Measurements from ENCODE around the gene IL17F. TPM values are rescaled to one million over a fixed set of nuclear protein-coding genes. Genes with fewer than 3 reads are reported as not detected.

Gene IL17F
- total and polyA plus RNA-seq, 8 donors = not detected

DNA sequence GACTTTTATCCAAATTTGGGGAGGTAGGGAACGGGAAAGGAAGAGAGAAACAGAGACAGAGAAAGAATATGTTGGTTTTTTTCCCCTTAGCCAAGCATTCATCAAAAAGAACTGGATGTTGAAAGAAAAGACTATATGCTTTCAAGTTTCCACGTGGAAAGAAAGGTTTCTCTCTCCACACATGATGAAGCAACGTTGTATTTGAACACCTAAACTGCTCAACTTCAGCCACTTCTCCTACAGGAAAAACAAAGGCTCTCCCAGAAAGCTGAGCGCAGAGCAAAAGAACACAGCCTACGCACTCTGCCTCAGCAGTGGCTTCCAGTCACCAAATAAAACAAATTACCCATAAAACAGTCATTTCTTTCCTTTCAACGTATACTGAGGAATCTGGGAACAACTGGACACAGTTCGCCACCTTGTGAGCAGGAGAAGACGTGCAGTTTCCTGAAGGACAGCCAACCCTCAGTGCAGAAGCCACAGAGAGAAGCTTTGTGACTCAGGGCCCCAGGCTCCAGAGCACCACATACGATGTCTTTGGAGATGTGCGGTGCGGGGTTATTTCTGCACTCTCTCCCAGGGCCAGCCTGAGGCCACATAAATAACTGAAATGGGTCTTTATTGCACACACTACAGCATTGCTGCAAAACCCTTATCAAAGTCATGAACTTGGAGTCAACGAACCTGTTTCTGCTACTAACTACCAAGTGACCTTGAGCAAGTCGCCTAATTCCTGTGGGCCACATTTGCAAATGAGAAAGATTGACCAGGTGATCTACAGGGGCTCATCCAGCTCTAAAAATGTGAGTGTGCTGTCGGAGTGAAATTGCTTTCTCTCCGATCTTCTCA, 10.1 kb downstream of the IL17F start:
- TF ChIP-seq, protein P1, sequence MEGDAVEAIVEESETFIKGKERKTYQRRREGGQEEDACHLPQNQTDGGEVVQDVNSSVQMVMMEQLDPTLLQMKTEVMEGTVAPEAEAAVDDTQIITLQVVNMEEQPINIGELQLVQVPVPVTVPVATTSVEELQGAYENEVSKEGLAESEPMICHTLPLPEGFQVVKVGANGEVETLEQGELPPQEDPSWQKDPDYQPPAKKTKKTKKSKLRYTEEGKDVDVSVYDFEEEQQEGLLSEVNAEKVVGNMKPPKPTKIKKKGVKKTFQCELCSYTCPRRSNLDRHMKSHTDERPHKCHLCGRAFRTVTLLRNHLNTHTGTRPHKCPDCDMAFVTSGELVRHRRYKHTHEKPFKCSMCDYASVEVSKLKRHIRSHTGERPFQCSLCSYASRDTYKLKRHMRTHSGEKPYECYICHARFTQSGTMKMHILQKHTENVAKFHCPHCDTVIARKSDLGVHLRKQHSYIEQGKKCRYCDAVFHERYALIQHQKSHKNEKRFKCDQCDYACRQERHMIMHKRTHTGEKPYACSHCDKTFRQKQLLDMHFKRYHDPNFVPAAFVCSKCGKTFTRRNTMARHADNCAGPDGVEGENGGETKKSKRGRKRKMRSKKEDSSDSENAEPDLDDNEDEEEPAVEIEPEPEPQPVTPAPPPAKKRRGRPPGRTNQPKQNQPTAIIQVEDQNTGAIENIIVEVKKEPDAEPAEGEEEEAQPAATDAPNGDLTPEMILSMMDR (IDR thresholded peaks at IDR 0.05) = peak; percentile 23 to 47 (median 30)
- no peak overlapping the region for H3K27ac ChIP-seq
- H3K4me1 ChIP-seq = no peaks in the 10 kb centered on the region
- H3K4me3 ChIP-seq = no peak overlapping the region
- ATAC-seq = peak; percentile 74 to 97 (median 94)
- H3K9me3 ChIP-seq = no peaks in the 10 kb centered on the region
- H3K36me3 ChIP-seq = no peaks in the 10 kb centered on the region
- FAIRE-seq = no peak
- intact Hi-C loops (cut with DNase I) = loop anchor here in 1 of 3 donors (10.0 kb wide), 1 partner anchor 169 kb away; no protein-coding TSS in a partner anchor
- peak in 3 of 6 donors; percentile 22 to 59 (median 47) for DNase-seq
- 22 to 25% methylated on average over 15 of the region's 15 CpGs for WGBS, 2 donors
- H3K27me3 ChIP-seq = no peaks in the 10 kb centered on the region

DNA sequence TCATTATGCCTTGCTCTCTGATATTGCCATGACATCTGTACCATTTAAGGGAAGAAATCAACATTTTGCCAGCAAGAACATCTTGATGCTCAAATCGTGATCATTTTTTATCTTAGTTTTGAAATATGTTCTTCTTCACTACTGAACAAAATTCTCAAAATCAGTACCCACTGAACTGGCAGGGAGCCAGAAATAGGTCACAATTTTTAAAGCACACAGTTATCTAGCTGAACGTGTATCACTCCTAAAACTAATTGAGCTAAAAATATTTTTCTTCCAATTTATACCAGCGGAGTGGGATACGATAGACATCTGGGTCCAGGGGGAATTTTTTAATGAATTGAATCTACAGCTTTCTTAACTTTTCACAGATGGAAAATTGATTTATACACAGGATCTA, 11.3 kb downstream of the IL17F start:
- DNase-seq (no peak), ATAC-seq (no peak), FAIRE-seq (no peak)
- no peaks in the 10 kb centered on the region for H3K9me3 ChIP-seq
- H3K27ac ChIP-seq = no peak overlapping the region
- intact Hi-C loops (cut with DNase I) = loop anchor here in 1 of 3 donors (10.0 kb wide), 1 partner anchor 168 kb away; no protein-coding TSS in a partner anchor
- TF ChIP-seq, protein P1 (IDR thresholded peaks at IDR 0.05) = no peak
- no peaks in the 10 kb centered on the region for H3K36me3 ChIP-seq
- no peaks in the 10 kb centered on the region for H3K4me1 ChIP-seq
- WGBS, 2 donors = 51 to 63% methylated on average over 4 of the region's 4 CpGs
- H3K4me3 ChIP-seq = no peak overlapping the region
- no peaks in the 10 kb centered on the region for H3K27me3 ChIP-seq

GRCh38 chr6:52231406-52232127, 12.7 kb downstream of the IL17F start:
- 80 to 83% methylated on average over 8 of the region's 8 CpGs for WGBS, 2 donors
- H3K27me3 ChIP-seq = no peaks in the 10 kb centered on the region
- no peak for FAIRE-seq
- no peaks in the 10 kb centered on the region for H3K4me1 ChIP-seq
- no peak for ATAC-seq
- no peaks in the 10 kb centered on the region for H3K9me3 ChIP-seq
- DNase-seq = no peak
- no peak overlapping the region for H3K4me3 ChIP-seq
- H3K27ac ChIP-seq = no peak overlapping the region
- H3K36me3 ChIP-seq = no peaks in the 10 kb centered on the region
- TF ChIP-seq, protein P1 (IDR thresholded peaks at IDR 0.05) = no peak
- intact Hi-C loops (cut with DNase I) = loop anchor here in 1 of 3 donors (10.0 kb wide), 1 partner anchor 167 kb away; no protein-coding TSS in a partner anchor

GRCh38 chr6:52230685-52231084, 13.6 kb downstream of the IL17F start:
- Histone ChIP-seq H3K4me3 (no peak overlapping the region), H3K27me3 (no peaks in the 10 kb centered on the region), H3K9me3 (no peaks in the 10 kb centered on the region), H3K4me1 (no peaks in the 10 kb centered on the region), H3K36me3 (no peaks in the 10 kb centered on the region), H3K27ac (no peak overlapping the region)
- TF ChIP-seq, protein P1 (IDR thresholded peaks at IDR 0.05) = no peak
- DNase-seq (no peak), FAIRE-seq (no peak), ATAC-seq (no peak)
- intact Hi-C loops (cut with DNase I) = loop anchor here in 1 of 3 donors (10.0 kb wide), 1 partner anchor 166 kb away; no protein-coding TSS in a partner anchor
- WGBS, 2 donors = 62 to 67% methylated on average over 1 of the region's 1 CpG

All from pancreas (tissue), 10 donors.